Measurements from ENCODE around the gene PCIF1.

DNA sequence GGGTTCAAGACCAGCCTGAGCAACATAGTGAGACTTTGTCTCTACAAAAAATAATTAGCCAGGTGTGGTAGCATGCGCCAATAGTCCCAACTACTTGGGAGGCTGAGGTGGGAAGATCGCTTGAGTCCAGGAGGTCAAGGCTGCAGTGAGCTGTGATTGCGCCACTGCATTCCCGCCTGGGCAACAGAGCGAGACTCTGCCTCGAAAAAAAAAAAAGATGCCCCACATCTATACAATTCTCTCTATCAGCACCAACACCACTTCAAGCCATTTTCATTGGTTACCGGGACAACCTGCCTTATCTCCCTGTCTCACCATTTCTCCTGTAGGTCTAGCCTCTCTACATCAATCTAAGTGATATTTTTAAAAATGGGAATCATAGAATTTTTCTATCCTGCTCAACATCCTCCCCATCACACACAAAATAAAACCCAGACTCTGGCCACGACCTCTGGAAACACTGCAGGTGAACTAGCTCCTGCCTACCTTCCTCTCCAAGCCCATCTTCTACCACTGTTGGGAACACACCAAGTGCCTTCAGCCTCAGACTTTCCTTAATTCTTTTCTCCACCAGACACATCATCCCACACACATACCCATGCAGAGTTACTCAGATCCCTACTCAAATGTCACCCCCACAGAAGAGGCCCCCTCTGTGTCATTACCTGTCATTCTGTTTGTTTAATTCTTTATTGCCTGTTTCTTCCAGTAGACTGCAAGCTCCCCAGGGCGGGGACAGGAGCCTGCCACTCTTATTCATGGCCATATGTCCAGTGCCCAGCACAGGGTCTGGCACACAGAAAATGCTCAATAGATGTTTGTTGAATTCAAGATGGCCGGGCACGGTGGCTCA is 12.9 kb upstream of the PCIF1 start:
- no peak for TF ChIP-seq POLR2A (IDR thresholded peaks at IDR 0.05)
- TF ChIP-seq, protein P1, sequence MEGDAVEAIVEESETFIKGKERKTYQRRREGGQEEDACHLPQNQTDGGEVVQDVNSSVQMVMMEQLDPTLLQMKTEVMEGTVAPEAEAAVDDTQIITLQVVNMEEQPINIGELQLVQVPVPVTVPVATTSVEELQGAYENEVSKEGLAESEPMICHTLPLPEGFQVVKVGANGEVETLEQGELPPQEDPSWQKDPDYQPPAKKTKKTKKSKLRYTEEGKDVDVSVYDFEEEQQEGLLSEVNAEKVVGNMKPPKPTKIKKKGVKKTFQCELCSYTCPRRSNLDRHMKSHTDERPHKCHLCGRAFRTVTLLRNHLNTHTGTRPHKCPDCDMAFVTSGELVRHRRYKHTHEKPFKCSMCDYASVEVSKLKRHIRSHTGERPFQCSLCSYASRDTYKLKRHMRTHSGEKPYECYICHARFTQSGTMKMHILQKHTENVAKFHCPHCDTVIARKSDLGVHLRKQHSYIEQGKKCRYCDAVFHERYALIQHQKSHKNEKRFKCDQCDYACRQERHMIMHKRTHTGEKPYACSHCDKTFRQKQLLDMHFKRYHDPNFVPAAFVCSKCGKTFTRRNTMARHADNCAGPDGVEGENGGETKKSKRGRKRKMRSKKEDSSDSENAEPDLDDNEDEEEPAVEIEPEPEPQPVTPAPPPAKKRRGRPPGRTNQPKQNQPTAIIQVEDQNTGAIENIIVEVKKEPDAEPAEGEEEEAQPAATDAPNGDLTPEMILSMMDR (IDR thresholded peaks at IDR 0.05), result no peak
